H1 (cell line): ENCODE data around the gene SLC13A3. TPM values are rescaled to one million over a fixed set of nuclear protein-coding genes. Genes with fewer than 3 reads are reported as not detected.

Experiments used
- CTCF ChIA-PET: fragments of 300-600 bp; sonication (Branson Sonifier 250); formaldehyde crosslinking; loops from one replicate; lab custom pipeline; 2021; ENCODE audit not compliant: partially characterized antibody; lab: Charles Lee
- POLR2A ChIA-PET: fragments of 300-600 bp; sonication (Branson Sonifier 250); formaldehyde crosslinking; loops from one replicate; lab custom pipeline; 2021; ENCODE audit warnings: inconsistent platforms; ENCODE audit not compliant: partially characterized antibody; lab: Charles Lee
- DNase-seq, 2 experiments: peaks; one replicate each; pipeline versions ENCODE4 v3.0.0 to v3.0.0-alpha.2; 2010 to 2022; ENCODE audit warnings: low spot score in 2 of 2, low read depth in 1 of 2, mixed read lengths in 1 of 2
- FAIRE-seq: peaks from 2 replicates; lab custom pipeline; 2011; peaks lifted over from hg19 to GRCh38; lab: Jason Lieb, UNC
- H2AFZ ChIP-seq: 2 replicates; pipeline ENCODE4 v1.8.1; 2012; ENCODE audit warnings: low read length, inconsistent platforms
- H2AK5ac ChIP-seq: 2 replicates; pipeline ENCODE4 v1.6.1; 2013; ENCODE audit warnings: low read depth, low read length
- H2BK120ac ChIP-seq: replicated peaks from 2 replicates; pipeline ENCODE3; 2013; ENCODE audit warnings: low read depth, low read length, inconsistent platforms
- H2BK12ac ChIP-seq: 2 replicates; pipeline ENCODE4 v1.6.1; 2013; ENCODE audit warnings: low read depth, low read length
- H2BK15ac ChIP-seq: 2 replicates; pipeline ENCODE4 v1.6.1; 2013; ENCODE audit warnings: low read length
- H2BK20ac ChIP-seq: 2 replicates; pipeline ENCODE4 v1.6.1; 2013; ENCODE audit warnings: low read length
- H2BK5ac ChIP-seq: 2 replicates; pipeline ENCODE4 v1.6.1; 2013; ENCODE audit warnings: low read depth, low read length
- H3K14ac ChIP-seq: 2 replicates; pipeline ENCODE4 v1.6.1; 2013; ENCODE audit warnings: inconsistent platforms; ENCODE audit not compliant: insufficient read length
- H3K18ac ChIP-seq: 2 replicates; pipeline ENCODE4 v1.6.1; 2013; ENCODE audit warnings: low read length; ENCODE audit errors: extremely low read depth
- H3K23ac ChIP-seq: 2 replicates; pipeline ENCODE4 v1.6.1; 2013; ENCODE audit warnings: inconsistent platforms; ENCODE audit not compliant: insufficient read length
- H3K23me2 ChIP-seq: 2 replicates; pipeline ENCODE4 v1.6.1; 2013; ENCODE audit warnings: low read depth, low read length
- H3K27ac ChIP-seq: 2 replicates; pipeline ENCODE4 v1.6.1; 2011; ENCODE audit warnings: low read depth, low read length, inconsistent platforms
- H3K27me3 ChIP-seq, 4 experiments: replicated peaks in 1 of 4; 1 replicate in 1 of 4; 2 replicates in 3 of 4; pipeline versions ENCODE4 v1.6.1 to v1.8.1; 2011 to 2013; ENCODE audit warnings: low read length in 3 of 4, mild to moderate bottlenecking in 3 of 4, inconsistent platforms in 2 of 4, mixed read lengths in 2 of 4, moderate library complexity in 1 of 4; ENCODE audit not compliant: control insufficient read depth in 3 of 4, insufficient read depth in 3 of 4; ENCODE audit errors: extremely low read depth in 1 of 4
- H3K36me3 ChIP-seq, 4 experiments: 2 replicates each; pipeline versions ENCODE4 v1.6.1 to v1.8.1; 2011 to 2013; ENCODE audit warnings: mild to moderate bottlenecking in 4 of 4, low read length in 3 of 4, moderate library complexity in 2 of 4, control low read depth in 1 of 4, inconsistent platforms in 1 of 4; ENCODE audit not compliant: insufficient read depth in 4 of 4, control insufficient read depth in 2 of 4
- H3K4ac ChIP-seq: replicated peaks from 2 replicates; pipeline ENCODE3; 2013; ENCODE audit warnings: low read length, low read depth, mixed read lengths, inconsistent platforms; ENCODE audit not compliant: insufficient read length
- H3K4me1 ChIP-seq, 4 experiments: replicated peaks in 1 of 4; 1 replicate in 1 of 4; 2 replicates in 3 of 4; pipeline versions ENCODE4 v1.6.1 to v1.8.1; 2011 to 2013; ENCODE audit warnings: low read length in 3 of 4, inconsistent platforms in 2 of 4, mixed read lengths in 1 of 4; ENCODE audit not compliant: insufficient read depth in 4 of 4, control insufficient read depth in 3 of 4
- H3K4me2 ChIP-seq, 2 experiments: 2 replicates each; pipeline versions ENCODE4 v1.6.1 to v1.8.1; 2011 to 2013; ENCODE audit warnings: low read depth in 2 of 2, low read length in 2 of 2, control low read depth in 1 of 2, inconsistent platforms in 1 of 2, mild to moderate bottlenecking in 1 of 2; ENCODE audit not compliant: insufficient read depth in 1 of 2
- H3K4me3 ChIP-seq, 4 experiments: fragments of 200-600, 300-600 bp in 1 of 4; sonication (generic), shearing (Covaris generic), sonication (Bioruptor Twin) in 1 of 4; 2 replicates each; pipeline versions ENCODE4 v1.5.1 to v1.8.1; 2011 to 2016; ENCODE audit warnings: low read length in 4 of 4, low read depth in 3 of 4, control low read depth in 2 of 4, inconsistent platforms in 2 of 4, mild to moderate bottlenecking in 2 of 4, mixed read lengths in 1 of 4, moderate library complexity in 1 of 4; ENCODE audit not compliant: insufficient read depth in 2 of 4; ENCODE audit errors: extremely low read depth in 1 of 4
- H3K56ac ChIP-seq: replicated peaks from 2 replicates; pipeline ENCODE3; 2013; ENCODE audit warnings: low read depth, mild to moderate bottlenecking, mixed read lengths, low read length, inconsistent platforms; ENCODE audit not compliant: insufficient read length
- H3K79me1 ChIP-seq: 2 replicates; pipeline ENCODE4 v1.6.1; 2013; ENCODE audit warnings: low read depth, low read length, control low read depth
- H3K79me2 ChIP-seq, 2 experiments: 2 replicates each; pipeline versions ENCODE4 v1.6.1 to v1.8.1; 2012 to 2013; ENCODE audit warnings: low read length in 2 of 2, mild to moderate bottlenecking in 2 of 2, inconsistent platforms in 1 of 2; ENCODE audit not compliant: insufficient read depth in 2 of 2, control insufficient read depth in 1 of 2
- H3K9ac ChIP-seq, 4 experiments: replicated peaks in 1 of 4; 1 replicate in 1 of 4; 2 replicates in 3 of 4; pipeline versions ENCODE4 v1.6.1 to v1.8.1; 2011 to 2013; ENCODE audit warnings: low read depth in 3 of 4, low read length in 3 of 4, control low read depth in 2 of 4, mild to moderate bottlenecking in 2 of 4, moderate library complexity in 2 of 4, inconsistent platforms in 1 of 4; ENCODE audit errors: extremely low read depth in 1 of 4
- H3K9me3 ChIP-seq, 2 experiments: 2 replicates each; pipeline versions ENCODE4 v1.6.1 to v1.8.1; 2012 to 2013; ENCODE audit warnings: mild to moderate bottlenecking in 2 of 2, moderate library complexity in 2 of 2, control low read depth in 1 of 2, inconsistent platforms in 1 of 2, low read depth in 1 of 2, low read length in 1 of 2, mixed read lengths in 1 of 2; ENCODE audit not compliant: insufficient read depth in 2 of 2
- H4K20me1 ChIP-seq, 2 experiments: replicated peaks in 1 of 2; 2 replicates each; pipeline versions ENCODE3 to v1.8.1; 2011 to 2013; ENCODE audit warnings: inconsistent platforms in 2 of 2, low read length in 2 of 2, mild to moderate bottlenecking in 1 of 2; ENCODE audit not compliant: insufficient read depth in 2 of 2, control insufficient read depth in 1 of 2
- H4K5ac ChIP-seq: 2 replicates; pipeline ENCODE4 v1.6.1; 2013; ENCODE audit warnings: low read length, low read depth, mixed read lengths, inconsistent platforms; ENCODE audit not compliant: insufficient read length
- H4K8ac ChIP-seq: 2 replicates; pipeline ENCODE4 v1.8.0; 2013; ENCODE audit warnings: mild to moderate bottlenecking, moderate library complexity, low read length, inconsistent platforms; ENCODE audit not compliant: insufficient read depth; ENCODE audit errors: extremely low read depth
- H4K91ac ChIP-seq: replicated peaks from 2 replicates; pipeline ENCODE3; 2013; ENCODE audit warnings: low read length, mixed read lengths, inconsistent platforms; ENCODE audit not compliant: insufficient read length
- BCL11A ChIP-seq, 2 experiments: IDR thresholded peaks; one replicate each; pipeline ENCODE4 v1.6.1; 2011; ENCODE audit warnings: low read depth in 2 of 2, low read length in 2 of 2, mild to moderate bottlenecking in 2 of 2
- EP300 ChIP-seq, 2 experiments: IDR thresholded peaks; 1 replicate in 1 of 2; 2 replicates in 1 of 2; pipeline ENCODE4 v1.6.1; 2011 to 2012; ENCODE audit warnings: low read depth in 2 of 2, low read length in 2 of 2, mild to moderate bottlenecking in 2 of 2, borderline replicate concordance in 1 of 2, inconsistent platforms in 1 of 2, moderate library complexity in 1 of 2
- RNF2 ChIP-seq: fragments of 200-900, 300-1000 bp; sonication (generic); IDR thresholded peaks from 2 replicates; pipeline ENCODE4 v1.7.1; 2016; ENCODE audit warnings: borderline replicate concordance, low read depth, mild to moderate bottlenecking, antibody characterized with exemption, low read length; ENCODE audit not compliant: poor library complexity, severe bottlenecking; ENCODE audit errors: missing control alignments
- WGBS, 2 experiments: shearing (Covaris generic) in 1 of 2; methylation state at CpG; one replicate each; pipeline versions ENCODE4 v1.1.6 to v1.1.7; 2013 to 2015; ENCODE audit warnings: low lambda C conversion rate in 2 of 2, mixed read lengths in 2 of 2, inconsistent platforms in 1 of 2, low coverage in 1 of 2, missing lambda C conversion rate in 1 of 2; ENCODE audit not compliant: insufficient replicate concordance in 2 of 2, insufficient coverage in 1 of 2, insufficient read length in 1 of 2; ENCODE audit errors: extremely low coverage in 1 of 2, missing lambda C conversion rate in 1 of 2; 5-methylcytosine and 5-hydroxymethylcytosine counted together
- polyA plus RNA-seq, 7 experiments: library from polyadenylated mRNA; depleted of rRNA in 3 of 7; stranded (reverse) in 5 of 7; unstranded in 2 of 7; fragments of >200 nt in 5 of 7; fragments of 200-250 nt in 2 of 7; gene quantifications; 1 replicate in 5 of 7; 2 replicates in 1 of 7; 4 replicates in 1 of 7; pipeline versions ENCODE4 v1.2.1 to v1.2.3, GENCODE V29; 2011 to 2013; ENCODE audit warnings: missing spikeins in 2 of 7, mixed read lengths in 2 of 7
- total RNA-seq: library from RNA; stranded (reverse); fragmentation: NEBNext Ultra II Directional; extraction: Animal tissue kit (Norgen Biotek cat#: 25700); gene quantifications from 2 replicates; pipeline ENCODE4 v1.2.1, GENCODE V29; 2021

The SLC13A3 gene
- total and polyA plus RNA-seq, 2 of the 8 experiments (the other 6 are each of a cell fraction or from before 2014, with no cell fraction given): 9.4 to 12.6 TPM

DNA sequence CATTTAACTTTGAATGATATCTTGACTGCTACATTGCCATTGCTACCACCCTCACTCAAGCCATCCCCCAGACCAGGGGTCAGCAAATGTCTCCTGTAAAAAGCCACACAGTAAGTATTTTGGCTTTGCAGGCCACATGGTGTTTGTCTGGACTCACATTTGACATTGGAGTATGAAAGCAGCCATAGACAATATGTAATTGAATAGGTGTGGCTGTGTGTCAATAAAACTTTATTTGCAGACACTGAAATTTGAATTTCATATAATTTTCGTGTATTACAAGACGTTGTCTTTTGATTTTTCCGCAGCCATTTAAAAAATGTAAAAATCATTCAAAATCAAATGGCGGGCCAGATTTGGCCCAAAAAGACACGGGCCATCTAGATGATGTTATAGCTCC lies 64.5 kb downstream of the SLC13A3 start:
- Histone ChIP-seq H2BK20ac (no peak overlapping the region), H2AK5ac (no peak overlapping the region)
- CTCF ChIA-PET: interaction anchor here (1.0 to 1.3 kb wide), 3 partner anchors 20 to 35 kb away, joined by 3 to 4 read pairs (median 4); no protein-coding TSS in a partner anchor

More for the DNA sequence above, 64.5 kb downstream of the SLC13A3 start:
- 0 out of 8 replicates have a peak, but pooled peaks cover 0 to 5% (median 0%) of the 10 kb centered on the region in 4 experiments for H3K36me3 ChIP-seq
- H2BK5ac ChIP-seq: no peak overlapping the region
- H4K5ac ChIP-seq: no peak overlapping the region
- 92% methylated on average over 5 of the region's 5 CpGs; no CpG with 5 or more reads in 1 of the 2 experiments for WGBS, 2 experiments
- H3K9me3 ChIP-seq: peaks cover 0 to 1% of the 10 kb centered on the region in 2 experiments; a peak in 2 of 4 replicates
- H3K9ac ChIP-seq: no peak overlapping the region
- peaks cover 5 to 17% (median 9%) of the 10 kb centered on the region in 4 experiments; a peak in 6 of 7 replicates for H3K4me1 ChIP-seq
- H2BK120ac ChIP-seq: no peak overlapping the region
- no peak overlapping the region for H3K14ac ChIP-seq
- no peak overlapping the region for H3K4me3 ChIP-seq
- H3K23ac ChIP-seq: no peak overlapping the region
- no peak overlapping the region for H3K27ac ChIP-seq
- no peak overlapping the region for H2AFZ ChIP-seq
- TF ChIP-seq RNF2 (no peak), EP300 (IDR thresholded peaks at IDR 0.05; ENCODE audit: borderline replicate concordance in 1 of 2, low read depth in 2 of 2, low read length in 2 of 2) (no peak), BCL11A (IDR thresholded peaks at IDR 0.05; ENCODE audit: low read depth in 2 of 2, low read length in 2 of 2) (no peak)
- H4K8ac ChIP-seq: no peak overlapping the region
- 0 out of 2 replicates have a peak overlapping the region, but pooled peaks have one; percentile 3 for H2BK15ac ChIP-seq
- no peaks in the 10 kb centered on the region; the same call in 1 of the 2 replicates for H3K23me2 ChIP-seq
- no peak overlapping the region for H3K4ac ChIP-seq
- H4K20me1 ChIP-seq: no peaks in the 10 kb centered on the region
- no peak overlapping the region for H3K18ac ChIP-seq
- H3K79me1 ChIP-seq: no peaks in the 10 kb centered on the region
- H3K56ac ChIP-seq: no peak overlapping the region
- H4K91ac ChIP-seq: no peak overlapping the region
- POLR2A ChIA-PET: interaction anchor here (0.9 kb wide), 1 partner anchor 23 kb away, joined by 3 read pairs; no protein-coding TSS in a partner anchor
- no peak overlapping the region for H3K4me2 ChIP-seq
- DNase-seq: no peak
- no peak for FAIRE-seq
- H2BK12ac ChIP-seq: no peak overlapping the region
- H3K27me3 ChIP-seq: no peaks in the 10 kb centered on the region
- no peaks in the 10 kb centered on the region for H3K79me2 ChIP-seq
